ENCODE results near the gene PAX1. TPM values are rescaled to one million over a fixed set of nuclear protein-coding genes. Genes with fewer than 3 reads are reported as not detected.

The PAX1 gene
- total RNA-seq, result under 1 TPM in 2 of 4 donors, not detected in 2; 0.10 to 0.24 TPM

DNA sequence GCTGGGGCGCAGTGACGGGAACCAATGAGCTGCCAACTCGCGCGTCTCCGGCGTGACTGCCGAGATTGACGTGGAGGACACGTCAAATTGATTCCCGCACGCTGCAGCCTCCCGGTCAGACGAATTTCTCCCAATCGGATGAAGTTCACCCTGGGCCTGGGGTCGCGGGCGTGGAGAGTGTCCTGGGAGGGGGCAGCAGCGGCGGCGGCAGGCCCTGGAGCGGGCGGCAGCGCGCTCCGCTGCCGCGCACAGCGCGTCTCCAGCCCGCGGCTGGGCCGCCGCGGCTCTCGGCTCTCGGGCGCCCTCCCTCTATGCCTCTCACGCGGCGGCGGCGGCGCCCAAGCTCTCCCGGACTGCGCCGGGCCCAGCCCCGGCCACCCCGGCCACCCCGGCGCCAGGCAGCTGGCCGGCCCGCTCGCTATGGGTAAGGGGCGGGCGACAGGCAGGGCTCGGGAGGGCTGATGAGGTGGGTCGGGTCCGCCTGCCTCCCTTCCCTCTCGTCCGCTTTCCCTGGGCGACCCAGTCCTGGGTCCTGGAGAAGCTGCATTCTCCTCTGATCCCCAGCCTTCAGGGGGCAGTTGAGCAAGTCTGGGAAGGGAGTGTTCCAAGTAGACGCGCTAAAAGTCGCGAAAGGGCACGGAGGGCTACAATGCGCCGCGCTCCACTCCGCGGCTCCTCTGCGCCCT lies at the start of gene PAX1:
PAX1 (plus strand) TSS at position 90 of the 686 bp plus-strand sequence; CDS start at position 139, 49 bp downstream.
- Histone ChIP-seq H3K4me3 (peak within 1 kb of the TSS; percentile 25 to 47 (median 36)), H3K36me3 (no peaks in the 10 kb centered on the region), H3K27ac (peak within 1 kb of the TSS in 1 of 4 donors; percentile 44), H3K9me3 (no peaks in the 10 kb centered on the region), H3K27me3 (peaks cover 36 to 59% (median 53%) of the 10 kb centered on the region in 3 donors), H3K4me1 (no peaks in the 10 kb centered on the region)
- in situ Hi-C loops (cut with MboI; ENCODE audit: low sequenced_read_pairs in 4 of 4) (loop anchor here in 3 of 4 donors (25.0 kb wide), 2 partner anchors 407 to 607 kb away; no protein-coding TSS in a partner anchor), intact Hi-C loops (cut with DNase I; ENCODE audit: low total_unique reads) (no loop called here)
- no peak for TF ChIP-seq POLR2A (IDR thresholded peaks at IDR 0.05)
- ATAC-seq (peak in 1 of 2 donors; percentile 56), DNase-seq (no peak)

GRCh38 chr20:21656308-21657067 lies 49.0 kb upstream of the PAX1 start:
- H3K36me3 ChIP-seq, result no peaks in the 10 kb centered on the region
- intact Hi-C loops (cut with DNase I; ENCODE audit: low total_unique reads), result no loop called here
- DNase-seq (no peak), ATAC-seq (no peak)
- H3K27me3 ChIP-seq, result peaks cover 0 to 10% (median 0%) of the 10 kb centered on the region in 3 donors
- TF ChIP-seq CTCF (IDR thresholded peaks at IDR 0.05 in 4 of 5, conservative IDR thresholded peaks at IDR 0.05 in 1 of 5) (no peak), POLR2A (IDR thresholded peaks at IDR 0.05) (no peak)
- H3K9me3 ChIP-seq, result no peaks in the 10 kb centered on the region
- in situ Hi-C loops (cut with MboI; ENCODE audit: low sequenced_read_pairs in 4 of 4), result no loop called here
- H3K4me3 ChIP-seq, result no peak overlapping the region
- no peaks in the 10 kb centered on the region for H3K4me1 ChIP-seq
- no peak overlapping the region for H3K27ac ChIP-seq

DNA sequence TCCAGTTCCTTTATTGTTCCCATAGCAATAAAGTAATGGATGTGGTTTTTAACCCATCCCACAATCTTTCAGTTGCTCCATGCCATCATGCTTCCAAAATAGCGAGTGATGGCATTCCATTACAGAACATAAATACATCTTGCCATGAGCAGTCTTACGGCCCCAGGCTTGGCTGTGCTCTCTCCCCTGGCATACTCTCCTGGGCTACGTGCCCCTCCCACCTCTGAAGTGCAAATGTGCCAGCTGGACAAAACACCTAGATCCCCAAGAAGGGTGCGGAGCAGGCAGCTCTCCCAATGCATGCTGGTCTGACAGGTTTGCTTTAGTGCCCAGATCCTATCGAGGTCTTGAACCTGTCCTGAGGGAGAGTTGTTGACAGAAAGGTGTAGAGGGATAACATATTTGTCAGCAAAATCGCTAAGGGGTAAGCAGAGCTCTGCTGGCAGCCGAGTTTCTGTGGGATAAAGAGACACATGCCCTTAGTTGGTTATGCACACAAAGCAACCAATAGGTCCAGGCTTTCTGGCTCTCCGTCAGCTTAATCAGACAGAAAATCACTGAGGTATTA lies 43.9 kb upstream of the PAX1 start:
- no peak for ATAC-seq
- Histone ChIP-seq H3K36me3 (no peaks in the 10 kb centered on the region), H3K4me1 (no peaks in the 10 kb centered on the region), H3K4me3 (no peak overlapping the region), H3K9me3 (no peaks in the 10 kb centered on the region), H3K27ac (no peak overlapping the region), H3K27me3 (peaks cover 0 to 9% (median 0%) of the 10 kb centered on the region in 3 donors)
- intact Hi-C loops (cut with DNase I; ENCODE audit: low total_unique reads) (no loop called here), in situ Hi-C loops (cut with MboI; ENCODE audit: low sequenced_read_pairs in 4 of 4) (no loop called here)
- no peak for TF ChIP-seq CTCF (IDR thresholded peaks at IDR 0.05 in 4 of 5, conservative IDR thresholded peaks at IDR 0.05 in 1 of 5)
- no peak for TF ChIP-seq POLR2A (IDR thresholded peaks at IDR 0.05)
- DNase-seq, result no peak

DNA sequence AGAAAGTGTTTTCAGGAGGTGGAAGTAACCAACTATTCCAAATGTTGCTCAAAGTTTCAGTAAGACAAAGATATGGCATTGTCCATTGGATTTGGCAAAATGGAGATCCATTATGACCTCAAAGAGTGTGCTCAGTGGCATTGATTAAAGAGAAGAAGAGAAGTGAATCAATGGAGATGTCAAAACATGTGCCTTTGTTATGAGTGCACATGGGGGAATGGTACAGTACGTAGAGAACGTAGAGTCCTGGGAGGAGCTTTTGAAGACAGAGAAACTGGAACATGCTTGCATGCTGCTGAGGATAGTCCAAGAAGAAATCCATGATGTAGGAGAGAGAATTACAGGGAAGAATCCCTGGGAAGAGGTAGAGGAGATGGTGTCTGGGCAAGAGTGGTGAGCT lies 42.0 kb upstream of the PAX1 start:
- intact Hi-C loops (cut with DNase I; ENCODE audit: low total_unique reads), result no loop called here
- in situ Hi-C loops (cut with MboI; ENCODE audit: low sequenced_read_pairs in 4 of 4), result no loop called here
- H3K4me1 ChIP-seq, result no peaks in the 10 kb centered on the region

More for the DNA sequence above, 42.0 kb upstream of the PAX1 start:
- H3K36me3 ChIP-seq, result no peaks in the 10 kb centered on the region
- H3K9me3 ChIP-seq, result no peaks in the 10 kb centered on the region
- H3K27me3 ChIP-seq, result peaks cover 0 to 3% (median 0%) of the 10 kb centered on the region in 3 donors
- no peak overlapping the region for H3K27ac ChIP-seq
- no peak overlapping the region for H3K4me3 ChIP-seq
- DNase-seq (no peak), ATAC-seq (no peak)
- TF ChIP-seq POLR2A (IDR thresholded peaks at IDR 0.05) (no peak), CTCF (IDR thresholded peaks at IDR 0.05 in 4 of 5, conservative IDR thresholded peaks at IDR 0.05 in 1 of 5) (no peak)
